NCI-H1092 (cell line): ENCODE measurements around the gene MYL7.
A peak's percentile ranks its signal among the peaks of the same experiment; 100 is the strongest.

ENCODE experiments used
- DNase-seq: peaks from one replicate; lab custom pipeline; 2025; lab: John Stamatoyannopoulos, UW

The MYL7 gene

DNA sequence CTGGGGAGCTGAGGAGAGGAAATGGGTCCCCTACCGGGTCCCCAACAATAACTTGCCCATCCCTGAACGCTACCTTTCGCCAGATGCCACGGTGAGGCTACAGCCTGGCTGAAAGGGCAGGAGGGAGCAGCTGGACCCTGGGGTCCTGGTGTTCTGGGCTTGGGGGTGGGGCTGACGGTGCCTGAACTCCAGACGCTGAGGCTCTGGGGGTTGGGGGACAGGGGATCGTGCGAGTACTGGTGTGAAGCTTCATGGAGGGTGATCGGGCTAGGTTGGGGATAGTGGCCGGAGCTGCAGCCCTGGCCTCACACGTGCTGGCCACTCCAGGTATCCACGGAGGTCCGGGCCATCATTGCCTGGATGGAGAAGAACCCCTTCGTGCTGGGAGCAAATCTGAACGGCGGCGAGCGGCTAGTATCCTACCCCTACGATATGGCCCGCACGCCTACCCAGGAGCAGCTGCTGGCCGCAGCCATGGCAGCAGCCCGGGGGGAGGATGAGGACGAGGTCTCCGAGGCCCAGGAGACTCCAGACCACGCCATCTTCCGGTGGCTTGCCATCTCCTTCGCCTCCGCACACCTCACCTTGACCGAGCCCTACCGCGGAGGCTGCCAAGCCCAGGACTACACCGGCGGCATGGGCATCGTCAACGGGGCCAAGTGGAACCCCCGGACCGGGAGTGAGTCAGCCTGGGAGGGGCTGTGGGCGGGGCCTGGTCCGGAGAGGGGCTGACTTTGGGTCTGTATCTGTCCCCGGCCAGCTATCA, 28.7 kb downstream of the MYL7 start:
- peak; percentile 35 for DNase-seq

DNA sequence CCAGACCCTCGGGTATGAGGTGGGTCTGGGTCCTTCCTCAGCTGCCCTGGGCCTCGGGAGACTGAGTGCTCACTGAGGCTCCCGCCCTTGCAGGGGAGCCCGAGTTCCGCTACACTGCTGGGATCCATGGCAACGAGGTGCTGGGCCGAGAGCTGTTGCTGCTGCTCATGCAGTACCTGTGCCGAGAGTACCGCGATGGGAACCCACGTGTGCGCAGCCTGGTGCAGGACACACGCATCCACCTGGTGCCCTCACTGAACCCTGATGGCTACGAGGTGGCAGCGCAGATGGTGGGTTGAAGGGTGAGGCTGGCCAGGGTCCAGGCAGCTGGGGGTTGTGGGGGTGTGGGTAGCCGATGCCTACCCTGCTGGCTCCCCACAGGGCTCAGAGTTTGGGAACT, 29.4 kb downstream of the MYL7 start:
- no peak for DNase-seq

DNA sequence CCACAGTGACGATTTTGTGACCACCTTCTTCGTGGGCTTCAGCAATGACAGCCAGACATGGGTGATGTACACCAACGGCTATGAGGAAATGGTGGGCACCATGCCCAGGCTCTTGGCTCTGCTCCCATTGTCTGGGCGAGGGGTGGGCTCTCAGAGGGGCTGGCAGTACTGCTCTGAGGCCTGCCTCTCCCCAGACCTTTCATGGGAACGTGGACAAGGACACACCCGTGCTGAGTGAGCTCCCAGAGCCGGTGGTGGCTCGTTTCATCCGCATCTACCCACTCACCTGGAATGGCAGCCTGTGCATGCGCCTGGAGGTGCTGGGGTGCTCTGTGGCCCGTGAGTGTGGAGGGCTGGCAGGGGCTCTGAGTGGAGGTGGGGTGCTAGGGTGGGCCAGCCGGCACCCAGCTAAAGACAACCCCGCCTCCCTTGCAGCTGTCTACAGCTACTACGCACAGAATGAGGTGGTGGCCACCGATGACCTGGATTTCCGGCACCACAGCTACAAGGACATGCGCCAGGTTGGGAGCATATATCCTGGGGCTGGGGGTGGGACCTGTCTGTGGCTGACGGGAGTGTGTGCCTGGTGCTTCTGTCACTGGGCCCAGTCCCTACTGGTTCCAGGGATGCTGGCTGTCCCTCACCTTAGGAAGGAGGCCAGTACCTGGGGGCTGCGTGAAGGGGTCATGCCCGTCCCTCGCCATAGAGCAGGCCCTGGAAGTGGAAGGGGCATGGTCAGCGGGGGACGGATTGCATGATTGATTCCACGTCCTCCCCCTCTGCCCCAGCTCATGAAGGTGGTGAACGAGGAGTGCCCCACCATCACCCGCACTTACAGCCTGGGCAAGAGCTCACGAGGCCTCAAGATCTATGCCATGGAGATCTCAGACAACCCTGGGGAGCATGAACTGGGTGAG, 30.2 kb downstream of the MYL7 start:
- peak; percentile 76 for DNase-seq

DNA sequence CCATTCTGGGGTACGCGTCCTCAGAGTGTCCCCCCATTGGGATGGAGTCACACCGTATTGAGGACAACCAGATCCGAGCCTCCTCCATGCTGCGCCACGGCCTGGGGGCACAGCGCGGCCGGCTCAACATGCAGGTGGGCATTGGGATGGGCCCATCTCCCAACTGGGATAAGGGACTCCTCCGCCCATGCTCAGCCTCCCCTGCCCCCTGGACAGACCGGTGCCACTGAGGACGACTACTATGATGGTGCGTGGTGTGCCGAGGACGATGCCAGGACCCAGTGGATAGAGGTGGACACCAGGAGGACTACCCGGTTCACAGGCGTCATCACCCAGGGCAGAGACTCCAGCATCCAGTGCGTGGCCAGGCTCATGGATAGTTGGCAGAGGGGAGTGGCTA, 31.1 kb downstream of the MYL7 start:
- DNase-seq, result no peak

DNA sequence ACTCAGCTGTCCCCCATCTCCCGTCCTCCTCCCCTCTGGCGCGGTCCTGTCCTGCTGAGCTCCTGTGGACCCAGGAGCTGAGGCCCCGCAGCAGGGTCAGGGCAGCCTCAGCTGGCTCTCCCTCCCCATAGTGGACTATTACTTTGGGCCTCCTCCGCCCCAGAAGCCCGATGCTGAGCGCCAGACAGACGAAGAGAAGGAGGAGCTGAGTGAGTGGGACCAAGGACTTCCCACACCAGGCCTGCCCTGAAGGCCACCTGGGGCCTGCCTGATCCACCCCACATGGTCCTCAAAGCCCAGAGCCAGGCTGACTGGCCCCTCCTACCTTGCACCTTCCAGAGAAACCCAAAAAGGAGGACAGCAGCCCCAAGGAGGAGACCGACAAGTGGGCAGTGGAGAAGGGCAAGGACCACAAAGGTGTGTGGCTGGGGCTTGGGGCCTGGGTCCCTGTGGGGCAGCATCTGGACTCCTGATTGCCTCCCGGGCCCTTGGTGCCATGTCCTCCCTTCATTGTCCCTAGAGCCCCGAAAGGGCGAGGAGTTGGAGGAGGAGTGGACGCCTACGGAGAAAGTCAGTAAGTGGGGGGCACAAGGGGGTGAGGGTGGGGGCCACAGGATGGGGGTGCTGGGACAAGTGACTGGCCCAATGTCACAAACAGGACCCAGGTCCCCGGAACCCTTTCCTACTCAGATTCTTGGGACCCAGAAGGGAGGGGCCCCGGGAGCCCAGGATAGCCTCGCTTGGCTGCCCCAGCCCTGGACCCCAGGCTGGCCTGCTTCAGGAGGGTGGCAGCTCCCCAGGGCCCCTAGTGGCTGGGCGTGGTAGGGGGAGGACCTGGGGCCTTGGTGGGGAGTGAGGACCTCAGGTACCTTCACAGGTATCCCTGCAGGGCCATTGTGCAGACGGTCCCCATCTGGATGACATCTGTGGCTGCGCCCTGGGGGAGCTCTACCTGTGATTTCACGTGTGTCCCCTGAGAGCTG, 32.1 kb downstream of the MYL7 start:
- DNase-seq, result no peak

DNA sequence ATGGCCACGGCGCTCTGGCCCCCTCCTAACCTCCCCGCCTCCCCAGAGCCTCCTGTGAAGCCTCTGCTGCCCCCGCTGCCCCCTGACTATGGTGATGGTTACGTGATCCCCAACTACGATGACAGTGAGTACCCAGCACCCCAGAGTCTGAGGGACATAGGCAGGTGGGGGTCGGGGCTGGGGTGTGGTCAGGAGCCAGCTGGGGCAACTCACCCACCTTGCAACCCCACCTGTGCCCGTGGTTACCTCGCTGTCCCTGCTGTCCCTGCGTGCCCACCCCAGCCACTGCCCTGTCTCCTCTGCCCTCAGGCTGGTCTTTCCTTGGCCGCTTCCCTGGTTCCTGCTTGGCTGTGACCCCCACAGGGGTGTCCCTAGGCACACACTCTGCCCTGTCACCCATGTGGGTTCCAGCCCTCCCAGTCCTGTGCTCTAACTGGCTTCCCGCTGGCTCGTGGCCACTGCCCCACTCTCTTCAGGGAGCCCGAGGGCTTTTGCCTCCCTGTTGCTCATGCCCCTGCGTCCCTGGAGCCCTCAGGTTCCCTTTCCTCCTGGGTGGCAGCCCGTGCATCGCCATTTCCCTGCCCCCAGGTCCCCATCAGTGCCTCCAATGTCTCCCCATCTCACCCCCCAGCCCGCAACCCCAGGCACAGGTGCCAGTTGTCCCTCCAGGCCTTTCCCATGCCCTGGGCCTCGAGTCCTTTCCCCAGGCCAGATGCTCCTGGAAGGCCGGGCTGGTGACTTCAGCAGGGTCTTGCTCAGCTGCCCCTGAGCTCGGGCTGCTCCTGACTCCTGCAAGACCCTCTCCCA, 33.0 kb downstream of the MYL7 start:
- no peak for DNase-seq

DNA sequence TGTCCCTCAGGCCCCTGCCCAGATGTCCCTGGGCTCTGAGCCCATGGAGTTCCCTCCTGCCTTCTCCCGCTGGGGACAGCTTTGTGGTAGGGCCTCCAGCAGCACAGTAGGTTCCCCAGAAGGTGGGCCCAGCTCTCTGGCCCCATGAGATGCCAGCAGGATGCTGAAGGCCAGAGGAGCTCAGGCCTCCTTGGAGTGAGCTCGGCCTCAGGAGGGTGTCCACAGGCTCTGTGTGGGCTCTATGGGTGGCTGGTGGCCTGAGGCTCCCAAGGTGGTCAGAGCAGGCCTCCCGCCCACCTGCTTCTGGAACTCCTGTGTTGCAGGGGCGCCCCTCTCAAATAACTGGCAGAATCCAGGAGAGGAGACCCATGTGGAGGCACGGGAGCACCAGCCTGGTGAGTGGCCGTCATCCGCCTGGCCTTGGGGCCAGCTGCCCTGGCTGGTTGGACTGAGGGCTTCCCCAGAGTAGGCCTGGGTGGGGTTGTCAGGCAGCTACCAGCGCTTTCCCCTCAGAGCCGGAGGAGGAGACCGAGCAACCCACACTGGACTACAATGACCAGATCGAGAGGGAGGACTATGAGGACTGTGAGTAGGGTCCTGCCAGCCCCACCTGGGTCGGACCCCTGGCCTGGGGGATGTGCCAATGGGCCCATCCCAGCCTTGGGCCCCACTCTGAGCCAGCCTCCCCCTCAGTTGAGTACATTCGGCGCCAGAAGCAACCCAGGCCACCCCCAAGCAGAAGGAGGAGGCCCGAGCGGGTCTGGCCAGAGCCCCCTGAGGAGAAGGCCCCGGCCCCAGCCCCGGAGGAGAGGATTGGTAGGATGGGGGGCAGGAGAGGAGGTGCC, 33.8 kb downstream of the MYL7 start:
- DNase-seq, result no peak

DNA sequence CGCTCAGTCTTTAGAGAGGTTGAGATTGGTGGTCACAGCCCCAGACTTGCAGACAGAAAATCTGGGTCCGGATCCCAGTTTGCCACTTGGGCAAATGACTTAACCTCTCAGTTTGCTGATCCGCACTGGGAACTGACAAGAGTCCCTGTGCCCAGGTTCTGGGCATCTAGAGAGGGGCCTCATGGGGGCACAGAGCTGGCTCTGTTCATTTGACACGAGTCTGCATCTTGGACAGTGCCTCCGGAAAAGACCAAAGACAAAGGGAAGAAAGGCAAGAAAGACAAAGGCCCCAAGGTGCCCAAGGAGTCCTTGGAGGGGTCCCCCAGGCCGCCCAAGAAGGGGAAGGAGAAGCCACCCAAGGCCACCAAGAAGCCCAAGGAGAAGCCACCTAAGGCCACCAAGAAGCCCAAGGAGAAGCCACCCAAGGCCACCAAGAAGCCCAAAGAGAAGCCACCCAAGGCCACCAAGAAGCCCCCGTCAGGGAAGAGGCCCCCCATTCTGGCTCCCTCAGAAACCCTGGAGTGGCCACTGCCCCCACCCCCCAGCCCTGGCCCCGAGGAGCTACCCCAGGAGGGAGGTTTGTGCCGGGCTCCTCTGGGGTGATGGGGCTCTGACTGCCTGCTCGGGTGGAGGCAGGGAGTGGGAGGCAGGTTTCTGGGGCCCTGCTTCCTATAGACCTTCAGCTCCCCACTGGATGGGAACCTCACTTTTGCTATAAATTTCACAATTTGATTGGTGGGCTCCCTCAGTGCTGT, 34.6 kb downstream of the MYL7 start:
- DNase-seq, result no peak

DNA sequence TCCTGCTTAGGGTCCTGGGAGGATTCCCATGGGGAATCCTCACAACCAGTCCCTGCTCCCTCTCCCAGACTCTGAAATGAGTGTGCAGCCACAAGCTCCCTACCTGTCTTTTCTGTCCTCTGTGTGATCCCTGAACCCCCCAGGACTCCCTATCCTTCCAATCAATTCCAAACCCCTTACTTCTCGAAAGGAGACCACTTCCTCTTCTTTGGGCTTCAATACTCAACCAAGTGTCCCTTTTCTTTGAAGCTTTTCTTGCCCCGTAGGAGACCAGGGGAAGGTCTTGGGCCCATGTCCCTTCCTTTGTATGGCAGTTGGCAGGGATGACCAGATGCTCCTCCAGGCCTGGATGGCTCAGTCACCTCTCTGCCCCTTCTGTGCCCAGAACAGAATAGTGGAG, 35.3 kb downstream of the MYL7 start:
- DNase-seq, result no peak

DNA sequence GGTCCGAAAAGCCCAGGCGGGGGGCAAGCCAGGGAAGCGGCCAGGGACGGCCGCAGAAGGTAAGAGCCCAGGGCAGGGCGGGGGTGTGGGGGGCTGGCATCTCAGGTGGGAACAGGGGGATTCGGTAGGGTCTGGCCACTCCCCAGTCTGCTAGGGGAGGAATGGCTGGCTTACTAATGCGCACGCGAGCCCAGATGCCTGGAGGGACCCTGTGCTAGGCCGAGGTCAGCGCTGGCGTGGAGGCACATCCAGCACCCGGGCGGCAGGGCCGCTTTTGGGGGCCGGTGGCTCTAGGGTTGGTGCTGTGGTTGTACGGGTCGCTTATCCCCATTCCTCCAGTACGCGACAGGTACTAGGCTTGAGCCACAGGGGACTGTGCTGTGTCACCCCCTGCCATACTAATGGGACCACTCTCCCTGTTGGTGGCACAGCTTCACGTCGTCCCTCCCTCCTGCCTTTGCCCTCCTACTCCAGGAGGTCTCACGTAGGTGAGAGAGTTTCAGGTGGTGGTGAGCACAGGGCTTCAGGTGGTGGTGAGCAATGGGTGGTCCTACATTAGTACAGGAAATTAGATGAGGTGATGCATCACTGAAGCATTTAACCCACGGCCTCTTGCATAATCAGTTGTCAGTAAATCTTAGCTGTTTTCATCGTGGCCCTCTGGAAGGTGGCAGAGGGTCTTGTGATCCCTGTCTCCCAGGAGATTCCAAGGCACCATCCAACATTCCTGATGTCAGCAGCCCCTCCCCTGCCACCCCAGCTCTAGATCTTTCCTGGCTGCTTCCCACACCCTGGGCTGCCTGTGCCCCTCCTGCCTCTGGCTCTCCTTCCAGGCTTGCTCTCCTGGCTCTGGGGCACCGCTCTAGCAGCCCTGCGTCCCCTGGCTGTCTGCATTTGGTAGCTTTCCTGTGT, 36.0 kb downstream of the MYL7 start:
- no peak for DNase-seq

DNA sequence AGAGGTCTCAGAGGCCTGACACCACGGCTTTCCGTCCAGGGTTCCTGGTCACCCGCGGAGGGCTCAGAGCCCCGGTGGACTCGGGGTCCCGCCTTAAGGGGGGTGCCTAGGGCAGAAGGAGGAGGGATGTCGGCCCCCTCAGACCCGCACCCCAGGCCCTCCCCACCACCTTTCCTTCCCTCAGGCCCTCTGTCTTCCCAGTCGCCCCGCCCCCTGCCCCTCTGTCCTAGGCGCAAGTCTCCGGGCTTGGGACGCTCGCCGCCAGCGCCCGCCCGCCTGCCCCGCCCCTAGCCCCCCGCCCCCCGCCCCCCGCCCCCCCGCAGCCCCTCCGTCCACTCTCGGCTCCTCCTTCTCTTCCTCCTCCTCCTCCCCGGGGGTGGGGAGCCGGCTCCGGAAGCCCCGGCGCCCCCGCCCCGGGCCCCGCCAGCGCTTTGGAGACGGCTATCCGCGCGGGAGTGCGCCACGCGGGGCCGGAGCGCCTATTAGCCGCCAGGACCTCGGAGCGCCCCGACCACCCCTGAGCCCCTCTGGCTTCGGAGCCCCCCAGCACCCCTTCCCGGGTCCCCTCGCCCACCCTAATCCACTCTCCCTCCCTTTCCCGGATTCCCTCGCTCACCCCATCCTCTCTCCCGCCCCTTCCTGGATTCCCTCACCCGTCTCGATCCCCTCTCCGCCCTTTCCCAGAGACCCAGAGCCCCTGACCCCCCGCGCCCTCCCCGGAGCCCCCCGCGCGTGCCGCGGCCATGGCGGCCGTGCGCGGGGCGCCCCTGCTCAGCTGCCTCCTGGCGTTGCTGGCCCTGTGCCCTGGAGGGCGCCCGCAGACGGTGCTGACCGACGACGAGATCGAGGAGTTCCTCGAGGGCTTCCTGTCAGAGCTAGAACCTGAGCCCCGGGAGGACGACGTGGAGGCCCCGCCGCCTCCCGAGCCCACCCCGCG, 36.9 kb downstream of the MYL7 start, which contains the start of gene AEBP1:
AEBP1 (plus strand) TSS at position 423 of the 937 bp plus-strand sequence; CDS start at position 744, 321 bp downstream.
- no peak for DNase-seq

DNA sequence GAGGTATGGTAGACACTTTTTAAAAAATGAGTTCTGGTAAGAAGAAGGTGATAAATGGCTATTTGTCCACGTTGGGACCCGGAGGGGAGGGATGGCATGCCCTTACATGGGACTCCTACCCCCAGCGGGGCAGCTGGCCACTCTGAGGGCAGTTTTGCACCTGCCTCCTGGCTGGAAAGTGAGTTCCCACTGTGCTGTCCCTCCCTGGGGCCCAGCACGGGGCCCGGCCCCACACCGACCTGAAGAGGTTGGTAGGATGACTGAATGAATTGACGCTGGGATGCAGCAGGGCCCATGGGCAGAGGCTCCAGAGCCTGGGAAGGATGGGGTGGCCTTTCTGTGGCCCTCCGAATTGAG, 37.6 kb downstream of the MYL7 start:
- DNase-seq, result no peak

DNA sequence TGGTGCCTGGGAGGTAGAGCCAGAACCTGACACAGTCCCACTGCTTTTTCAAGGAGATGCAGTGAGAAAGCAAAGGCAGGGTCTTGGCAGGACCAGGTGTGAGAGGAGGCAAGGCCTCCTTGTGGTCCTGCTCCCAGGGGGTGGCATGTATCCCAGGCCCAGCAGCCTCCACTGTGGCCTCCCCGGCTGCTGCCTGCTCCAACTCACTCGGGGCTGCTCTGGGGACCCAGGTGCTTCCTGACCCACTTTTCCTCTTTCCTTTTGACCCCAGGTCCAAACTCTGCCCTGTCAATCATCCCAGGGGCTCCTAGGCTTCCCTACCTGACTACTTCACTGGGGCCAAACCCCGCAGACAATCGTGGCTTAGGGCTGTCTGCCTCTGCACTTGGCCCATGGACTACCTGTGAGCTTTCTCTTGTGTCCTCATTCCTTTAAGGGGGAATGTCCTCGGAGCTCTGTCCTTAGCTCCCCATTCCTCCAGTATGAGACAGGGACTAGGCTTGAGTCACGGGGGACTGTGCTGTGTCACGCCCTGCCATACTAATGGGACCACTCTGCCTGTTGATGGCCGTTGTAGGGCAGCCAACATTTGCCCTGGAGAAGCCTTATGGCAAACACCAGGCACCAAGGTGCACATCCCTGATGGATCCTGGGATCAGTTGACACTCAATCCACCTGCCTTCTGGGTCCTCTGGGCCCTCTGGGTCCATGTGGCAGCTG, 38.1 kb downstream of the MYL7 start:
- no peak for DNase-seq

DNA sequence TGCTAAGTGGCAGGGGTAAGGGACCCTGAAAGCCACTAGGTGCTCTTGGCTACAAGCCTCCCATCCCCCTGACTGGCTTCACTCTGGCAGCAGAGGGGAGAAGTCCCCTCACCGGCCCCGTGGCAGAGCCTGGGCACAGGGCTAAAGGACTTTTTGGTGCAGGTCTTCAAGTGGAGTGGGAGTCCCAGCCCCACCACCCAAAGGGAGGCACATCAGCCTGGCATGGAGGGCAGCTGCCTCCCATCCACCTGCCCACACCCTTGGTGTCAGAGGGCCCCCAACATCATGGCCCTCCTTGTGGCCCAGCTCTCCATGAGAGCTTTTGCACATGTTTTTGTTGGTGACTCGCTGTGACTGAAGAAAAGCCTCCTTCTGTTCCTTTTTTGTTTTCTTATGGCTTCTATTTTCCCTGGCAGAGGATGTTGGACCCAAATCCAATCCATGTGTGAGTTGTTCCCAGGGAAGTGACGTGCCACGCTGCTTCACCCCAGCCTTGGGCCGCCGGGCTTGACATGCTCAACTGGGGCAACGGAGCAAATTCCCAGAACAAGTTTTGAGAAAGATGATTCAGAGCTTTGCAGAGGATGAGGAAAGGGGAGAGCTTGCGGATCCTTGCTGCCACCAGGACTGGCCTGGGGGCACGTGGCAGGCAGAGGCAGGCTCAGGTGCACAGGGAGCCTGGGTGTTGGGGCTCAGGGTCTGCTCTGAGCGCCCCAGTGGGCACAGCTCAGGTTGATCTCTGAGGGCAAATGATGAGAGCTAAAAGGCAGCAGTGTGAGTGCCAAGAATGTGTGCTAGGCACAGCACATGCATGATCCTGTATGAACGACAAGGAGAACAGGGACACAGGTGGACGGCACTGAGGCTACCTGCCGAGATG, 38.9 kb downstream of the MYL7 start:
- DNase-seq, result no peak

DNA sequence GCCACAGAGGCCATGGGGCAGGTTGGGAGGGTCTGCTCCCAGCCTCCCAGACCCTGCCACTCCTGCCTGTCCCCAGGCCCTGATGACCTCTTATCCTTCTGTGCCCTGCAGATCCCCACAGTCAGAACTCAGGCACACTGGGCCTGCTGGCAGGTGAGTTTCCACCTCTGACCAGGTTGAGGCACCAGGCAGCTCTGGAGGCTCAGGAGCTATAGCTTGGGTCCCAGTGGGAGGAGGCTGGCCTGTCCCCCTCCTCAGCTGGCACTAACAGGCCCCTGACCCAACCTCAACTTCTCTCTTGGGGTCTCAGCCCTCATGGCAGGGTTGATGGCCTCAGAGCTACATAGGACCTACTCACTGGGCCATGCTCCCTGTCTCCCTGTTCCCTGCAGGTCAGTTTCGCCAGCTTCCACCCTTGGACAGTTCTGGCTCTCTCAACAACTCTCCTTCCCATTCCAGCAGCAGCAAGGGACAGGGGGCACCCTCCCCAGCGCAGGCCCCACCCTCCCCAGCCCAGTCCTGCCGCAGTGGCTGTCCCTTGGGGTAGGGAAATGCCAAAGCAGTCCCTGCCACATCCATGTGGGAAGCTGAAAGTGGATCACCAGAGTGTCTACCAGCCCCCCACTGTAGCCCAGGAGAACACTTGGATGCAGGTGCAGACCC, 39.7 kb downstream of the MYL7 start:
- DNase-seq, result no peak
